Measurements from ENCODE around the gene MAP1S. TPM values are rescaled to one million over a fixed set of nuclear protein-coding genes. Genes with fewer than 3 reads are reported as not detected.
"Not testable (repeated sequence)": the region's sequence is repeated elsewhere in the genome, so short reads cannot be mapped to it uniquely, and the experiment has no call there.

MAP1S gene
- total RNA-seq, 1 donor from 2014 or later, result 61.6 TPM

GRCh38 chr19:17765069-17765618, 45.9 kb downstream of the MAP1S start:
- DNase-seq (ENCODE audit: low spot score), result peak; percentile 74

GRCh38 chr19:17766543-17767131, 47.4 kb downstream of the MAP1S start:
- peak; percentile 84 for DNase-seq (ENCODE audit: low spot score)

- no peak for DNase-seq (ENCODE audit: low spot score)
Measured at GRCh38 chr19:17767559-17767958, 48.3 kb downstream of the MAP1S start.

GRCh38 chr19:17770613-17771012, 51.3 kb downstream of the MAP1S start:
- DNase-seq (ENCODE audit: low spot score), result no peak

GRCh38 chr19:17772172-17772571, 52.9 kb downstream of the MAP1S start:
- no peak for DNase-seq (ENCODE audit: low spot score)

GRCh38 chr19:17775245-17775927, 56.1 kb downstream of the MAP1S start:
- DNase-seq (ENCODE audit: low spot score), result no peak

- DNase-seq (ENCODE audit: low spot score), result no peak
Measured at GRCh38 chr19:17775991-17776803, 56.9 kb downstream of the MAP1S start.

GRCh38 chr19:17777840-17778239, 58.6 kb downstream of the MAP1S start:
- not testable (repeated sequence) for DNase-seq (ENCODE audit: low spot score)

- DNase-seq (ENCODE audit: low spot score), result peak; percentile 79
Measured at GRCh38 chr19:17778251-17778967, 59.1 kb downstream of the MAP1S start.

- peak; percentile 64 for DNase-seq (ENCODE audit: low spot score)
Measured at GRCh38 chr19:17778968-17779929, 60.0 kb downstream of the MAP1S start.

GRCh38 chr19:17780781-17781180, 61.5 kb downstream of the MAP1S start:
- DNase-seq (ENCODE audit: low spot score), result no peak

- not testable (repeated sequence) for DNase-seq (ENCODE audit: low spot score)
Measured at GRCh38 chr19:17783721-17784120, 64.4 kb downstream of the MAP1S start.

Other genes with a start within 250 kb of the MAP1S start
- gene SLC27A1, start 249.0 kb upstream of the MAP1S start, total RNA-seq, result 17.1 TPM
- gene PGLS, start 207.8 kb upstream of the MAP1S start, total RNA-seq, result 91.7 TPM
- gene COLGALT1, start 163.8 kb upstream of the MAP1S start, total RNA-seq, result 66.3 TPM
- gene UNC13A, start 31.1 kb upstream of the MAP1S start, total RNA-seq, result 1.4 TPM
- gene FCHO1, start 32.0 kb downstream of the MAP1S start, total RNA-seq, result 4.8 TPM
- 88.2 TPM for gene B3GNT3, start 75.7 kb downstream of the MAP1S start, total RNA-seq
- gene INSL3, start 102.0 kb downstream of the MAP1S start, total RNA-seq, result not detected
- gene JAK3, start 128.5 kb downstream of the MAP1S start, total RNA-seq, result 16.8 TPM
- 2,079 TPM for gene RPL18A, start 140.4 kb downstream of the MAP1S start, total RNA-seq
- gene SLC5A5, start 152.5 kb downstream of the MAP1S start, total RNA-seq, result 0.13 TPM
- gene CCDC124, start 213.5 kb downstream of the MAP1S start, total RNA-seq, result 43.6 TPM
- 0.34 TPM for gene KCNN1, start 247.6 kb downstream of the MAP1S start, total RNA-seq

All from ureter (tissue), 1 donor.